ENCODE results near the gene C6orf89.

- TF ChIP-seq EZH2phosphoT487 (IDR thresholded peaks at IDR 0.05; ENCODE audit: insufficient read depth, low read depth) (no peak), EZH2 (IDR thresholded peaks at IDR 0.05; ENCODE audit: insufficient read depth, poor library complexity, severe bottlenecking) (no peak)
Observed at GRCh38 chr6:36838896-36839748, 46.6 kb upstream of the C6orf89 start, which contains the start of gene CPNE5.
